H1 (cell line): ENCODE results near the gene TRIOBP. TPM values are rescaled to one million over a fixed set of nuclear protein-coding genes. Genes with fewer than 3 reads are reported as not detected.

Experiments used
- CTCF ChIA-PET: fragments of 300-600 bp; sonication (Branson Sonifier 250); formaldehyde crosslinking; loops from one replicate; lab custom pipeline; 2021; ENCODE audit not compliant: partially characterized antibody; lab: Charles Lee
- POLR2A ChIA-PET: fragments of 300-600 bp; sonication (Branson Sonifier 250); formaldehyde crosslinking; loops from one replicate; lab custom pipeline; 2021; ENCODE audit warnings: inconsistent platforms; ENCODE audit not compliant: partially characterized antibody; lab: Charles Lee
- DNase-seq, 2 experiments: peaks; one replicate each; pipeline versions ENCODE4 v3.0.0 to v3.0.0-alpha.2; 2010 to 2022; ENCODE audit warnings: low spot score in 2 of 2, low read depth in 1 of 2, mixed read lengths in 1 of 2
- FAIRE-seq: peaks from 2 replicates; lab custom pipeline; 2011; peaks lifted over from hg19 to GRCh38; lab: Jason Lieb, UNC
- H2AFZ ChIP-seq: 2 replicates; pipeline ENCODE4 v1.8.1; 2012; ENCODE audit warnings: low read length, inconsistent platforms
- H2AK5ac ChIP-seq: 2 replicates; pipeline ENCODE4 v1.6.1; 2013; ENCODE audit warnings: low read depth, low read length
- H2BK120ac ChIP-seq: replicated peaks from 2 replicates; pipeline ENCODE3; 2013; ENCODE audit warnings: low read depth, low read length, inconsistent platforms
- H2BK12ac ChIP-seq: 2 replicates; pipeline ENCODE4 v1.6.1; 2013; ENCODE audit warnings: low read depth, low read length
- H2BK15ac ChIP-seq: 2 replicates; pipeline ENCODE4 v1.6.1; 2013; ENCODE audit warnings: low read length
- H2BK20ac ChIP-seq: 2 replicates; pipeline ENCODE4 v1.6.1; 2013; ENCODE audit warnings: low read length
- H2BK5ac ChIP-seq: 2 replicates; pipeline ENCODE4 v1.6.1; 2013; ENCODE audit warnings: low read depth, low read length
- H3K14ac ChIP-seq: 2 replicates; pipeline ENCODE4 v1.6.1; 2013; ENCODE audit warnings: inconsistent platforms; ENCODE audit not compliant: insufficient read length
- H3K18ac ChIP-seq: 2 replicates; pipeline ENCODE4 v1.6.1; 2013; ENCODE audit warnings: low read length; ENCODE audit errors: extremely low read depth
- H3K23ac ChIP-seq: 2 replicates; pipeline ENCODE4 v1.6.1; 2013; ENCODE audit warnings: inconsistent platforms; ENCODE audit not compliant: insufficient read length
- H3K23me2 ChIP-seq: 2 replicates; pipeline ENCODE4 v1.6.1; 2013; ENCODE audit warnings: low read depth, low read length
- H3K27ac ChIP-seq: 2 replicates; pipeline ENCODE4 v1.6.1; 2011; ENCODE audit warnings: low read depth, low read length, inconsistent platforms
- H3K27me3 ChIP-seq, 4 experiments: replicated peaks in 1 of 4; 1 replicate in 1 of 4; 2 replicates in 3 of 4; pipeline versions ENCODE4 v1.6.1 to v1.8.1; 2011 to 2013; ENCODE audit warnings: low read length in 3 of 4, mild to moderate bottlenecking in 3 of 4, inconsistent platforms in 2 of 4, mixed read lengths in 2 of 4, moderate library complexity in 1 of 4; ENCODE audit not compliant: control insufficient read depth in 3 of 4, insufficient read depth in 3 of 4; ENCODE audit errors: extremely low read depth in 1 of 4
- H3K36me3 ChIP-seq, 4 experiments: 2 replicates each; pipeline versions ENCODE4 v1.6.1 to v1.8.1; 2011 to 2013; ENCODE audit warnings: mild to moderate bottlenecking in 4 of 4, low read length in 3 of 4, moderate library complexity in 2 of 4, control low read depth in 1 of 4, inconsistent platforms in 1 of 4; ENCODE audit not compliant: insufficient read depth in 4 of 4, control insufficient read depth in 2 of 4
- H3K4ac ChIP-seq: replicated peaks from 2 replicates; pipeline ENCODE3; 2013; ENCODE audit warnings: low read length, low read depth, mixed read lengths, inconsistent platforms; ENCODE audit not compliant: insufficient read length
- H3K4me1 ChIP-seq, 4 experiments: replicated peaks in 1 of 4; 1 replicate in 1 of 4; 2 replicates in 3 of 4; pipeline versions ENCODE4 v1.6.1 to v1.8.1; 2011 to 2013; ENCODE audit warnings: low read length in 3 of 4, inconsistent platforms in 2 of 4, mixed read lengths in 1 of 4; ENCODE audit not compliant: insufficient read depth in 4 of 4, control insufficient read depth in 3 of 4
- H3K4me2 ChIP-seq, 2 experiments: 2 replicates each; pipeline versions ENCODE4 v1.6.1 to v1.8.1; 2011 to 2013; ENCODE audit warnings: low read depth in 2 of 2, low read length in 2 of 2, control low read depth in 1 of 2, inconsistent platforms in 1 of 2, mild to moderate bottlenecking in 1 of 2; ENCODE audit not compliant: insufficient read depth in 1 of 2
- H3K4me3 ChIP-seq, 4 experiments: fragments of 200-600, 300-600 bp in 1 of 4; sonication (generic), shearing (Covaris generic), sonication (Bioruptor Twin) in 1 of 4; 2 replicates each; pipeline versions ENCODE4 v1.5.1 to v1.8.1; 2011 to 2016; ENCODE audit warnings: low read length in 4 of 4, low read depth in 3 of 4, control low read depth in 2 of 4, inconsistent platforms in 2 of 4, mild to moderate bottlenecking in 2 of 4, mixed read lengths in 1 of 4, moderate library complexity in 1 of 4; ENCODE audit not compliant: insufficient read depth in 2 of 4; ENCODE audit errors: extremely low read depth in 1 of 4
- H3K56ac ChIP-seq: replicated peaks from 2 replicates; pipeline ENCODE3; 2013; ENCODE audit warnings: low read depth, mild to moderate bottlenecking, mixed read lengths, low read length, inconsistent platforms; ENCODE audit not compliant: insufficient read length
- H3K79me1 ChIP-seq: 2 replicates; pipeline ENCODE4 v1.6.1; 2013; ENCODE audit warnings: low read depth, low read length, control low read depth
- H3K79me2 ChIP-seq, 2 experiments: 2 replicates each; pipeline versions ENCODE4 v1.6.1 to v1.8.1; 2012 to 2013; ENCODE audit warnings: low read length in 2 of 2, mild to moderate bottlenecking in 2 of 2, inconsistent platforms in 1 of 2; ENCODE audit not compliant: insufficient read depth in 2 of 2, control insufficient read depth in 1 of 2
- H3K9ac ChIP-seq, 4 experiments: replicated peaks in 1 of 4; 1 replicate in 1 of 4; 2 replicates in 3 of 4; pipeline versions ENCODE4 v1.6.1 to v1.8.1; 2011 to 2013; ENCODE audit warnings: low read depth in 3 of 4, low read length in 3 of 4, control low read depth in 2 of 4, mild to moderate bottlenecking in 2 of 4, moderate library complexity in 2 of 4, inconsistent platforms in 1 of 4; ENCODE audit errors: extremely low read depth in 1 of 4
- H3K9me3 ChIP-seq, 2 experiments: 2 replicates each; pipeline versions ENCODE4 v1.6.1 to v1.8.1; 2012 to 2013; ENCODE audit warnings: mild to moderate bottlenecking in 2 of 2, moderate library complexity in 2 of 2, control low read depth in 1 of 2, inconsistent platforms in 1 of 2, low read depth in 1 of 2, low read length in 1 of 2, mixed read lengths in 1 of 2; ENCODE audit not compliant: insufficient read depth in 2 of 2
- H4K20me1 ChIP-seq, 2 experiments: replicated peaks in 1 of 2; 2 replicates each; pipeline versions ENCODE3 to v1.8.1; 2011 to 2013; ENCODE audit warnings: inconsistent platforms in 2 of 2, low read length in 2 of 2, mild to moderate bottlenecking in 1 of 2; ENCODE audit not compliant: insufficient read depth in 2 of 2, control insufficient read depth in 1 of 2
- H4K5ac ChIP-seq: 2 replicates; pipeline ENCODE4 v1.6.1; 2013; ENCODE audit warnings: low read length, low read depth, mixed read lengths, inconsistent platforms; ENCODE audit not compliant: insufficient read length
- H4K8ac ChIP-seq: 2 replicates; pipeline ENCODE4 v1.8.0; 2013; ENCODE audit warnings: mild to moderate bottlenecking, moderate library complexity, low read length, inconsistent platforms; ENCODE audit not compliant: insufficient read depth; ENCODE audit errors: extremely low read depth
- H4K91ac ChIP-seq: replicated peaks from 2 replicates; pipeline ENCODE3; 2013; ENCODE audit warnings: low read length, mixed read lengths, inconsistent platforms; ENCODE audit not compliant: insufficient read length
- CHD1 ChIP-seq: IDR thresholded peaks from 2 replicates; pipeline ENCODE4 v1.6.1; 2012; ENCODE audit warnings: low read depth, low read length, improper control_type of control experiment
- CREB1 ChIP-seq: IDR thresholded peaks from 2 replicates; pipeline ENCODE4 v1.6.1; 2012; ENCODE audit warnings: inconsistent platforms
- FOSL1 ChIP-seq: IDR thresholded peaks from 2 replicates; pipeline ENCODE4 v1.6.1; 2011; ENCODE audit warnings: mild to moderate bottlenecking, low read depth, low read length, moderate library complexity; ENCODE audit not compliant: insufficient read depth
- KDM4A ChIP-seq: IDR thresholded peaks from one replicate; pipeline ENCODE4 v1.7.1; 2012; ENCODE audit warnings: low read depth, mild to moderate bottlenecking, moderate library complexity, low read length, inconsistent platforms; ENCODE audit not compliant: severe bottlenecking
- MAFK ChIP-seq: IDR thresholded peaks from 2 replicates; pipeline ENCODE4 v1.6.1; 2012; ENCODE audit warnings: low read depth, mild to moderate bottlenecking, improper control_type of control experiment, low read length
- POU5F1 ChIP-seq: IDR thresholded peaks from 2 replicates; pipeline ENCODE4 v1.6.1; 2011; ENCODE audit warnings: low read depth, mild to moderate bottlenecking, low read length, moderate library complexity
- RFX5 ChIP-seq: IDR thresholded peaks from 2 replicates; pipeline ENCODE4 v1.6.1; 2011; ENCODE audit warnings: low read depth, low read length, improper control_type of control experiment, borderline replicate concordance
- SIN3A ChIP-seq, 2 experiments: IDR thresholded peaks in 1 of 2; conservative IDR thresholded peaks in 1 of 2; 2 replicates each; pipeline ENCODE4 v1.6.1; 2011 to 2012; ENCODE audit warnings: low read length in 2 of 2, improper control_type of control experiment in 1 of 2, low read depth in 1 of 2, mild to moderate bottlenecking in 1 of 2
- SP1 ChIP-seq: IDR thresholded peaks from 2 replicates; pipeline ENCODE4 v1.6.1; 2011; ENCODE audit warnings: low read depth, low read length
- TAF1 ChIP-seq: IDR thresholded peaks from 2 replicates; pipeline ENCODE4 v1.6.1; 2011; ENCODE audit warnings: mild to moderate bottlenecking, low read depth, low read length
- TBP ChIP-seq: IDR thresholded peaks from 2 replicates; pipeline ENCODE4 v1.6.1; 2011; ENCODE audit warnings: low read depth, low read length, improper control_type of control experiment
- TEAD4 ChIP-seq: IDR thresholded peaks from 2 replicates; pipeline ENCODE4 v1.6.1; 2012; ENCODE audit warnings: low read depth, low read length, inconsistent platforms, mixed read lengths
- YY1 ChIP-seq: IDR thresholded peaks from 2 replicates; pipeline ENCODE4 v1.6.1; 2011; ENCODE audit warnings: low read depth, mild to moderate bottlenecking, low read length
- WGBS, 2 experiments: shearing (Covaris generic) in 1 of 2; methylation state at CpG; one replicate each; pipeline versions ENCODE4 v1.1.6 to v1.1.7; 2013 to 2015; ENCODE audit warnings: low lambda C conversion rate in 2 of 2, mixed read lengths in 2 of 2, inconsistent platforms in 1 of 2, low coverage in 1 of 2, missing lambda C conversion rate in 1 of 2; ENCODE audit not compliant: insufficient replicate concordance in 2 of 2, insufficient coverage in 1 of 2, insufficient read length in 1 of 2; ENCODE audit errors: extremely low coverage in 1 of 2, missing lambda C conversion rate in 1 of 2; 5-methylcytosine and 5-hydroxymethylcytosine counted together
- polyA plus RNA-seq, 7 experiments: library from polyadenylated mRNA; depleted of rRNA in 3 of 7; stranded (reverse) in 5 of 7; unstranded in 2 of 7; fragments of >200 nt in 5 of 7; fragments of 200-250 nt in 2 of 7; gene quantifications; 1 replicate in 5 of 7; 2 replicates in 1 of 7; 4 replicates in 1 of 7; pipeline versions ENCODE4 v1.2.1 to v1.2.3, GENCODE V29; 2011 to 2013; ENCODE audit warnings: missing spikeins in 2 of 7, mixed read lengths in 2 of 7
- total RNA-seq: library from RNA; stranded (reverse); fragmentation: NEBNext Ultra II Directional; extraction: Animal tissue kit (Norgen Biotek cat#: 25700); gene quantifications from 2 replicates; pipeline ENCODE4 v1.2.1, GENCODE V29; 2021
- TF ChIP-seq, protein P1 (sequence below): IDR thresholded peaks from 2 replicates; pipeline ENCODE4 v1.6.1; 2011; ENCODE audit warnings: low read length, improper control_type of control experiment

The TRIOBP gene
- total and polyA plus RNA-seq, 2 of the 8 experiments (the other 6 are each of a cell fraction or from before 2014, with no cell fraction given), result 18.2 to 27.3 TPM

DNA sequence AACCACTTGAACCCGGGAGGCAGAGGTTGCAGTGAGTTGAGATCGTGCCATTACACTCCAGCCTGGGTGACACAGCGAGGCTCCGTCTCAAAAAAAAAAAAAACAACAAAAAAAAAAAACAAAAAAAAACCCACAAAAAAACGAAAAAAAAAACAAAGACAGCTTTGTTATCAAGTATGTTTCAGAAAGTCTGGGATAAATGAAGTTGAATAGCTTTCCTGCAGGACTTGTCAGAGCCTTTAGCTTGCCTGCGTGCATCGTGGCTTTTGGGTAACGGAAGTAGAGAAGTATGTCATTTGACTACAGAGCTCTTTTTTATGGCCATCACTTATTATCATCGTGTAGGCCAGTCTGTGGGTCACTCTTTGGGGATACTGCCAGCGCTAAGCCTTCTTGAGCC, 14.6 kb downstream of the TRIOBP start:
- H4K5ac ChIP-seq, result no peak overlapping the region
- WGBS, 2 experiments, result 94% methylated on average over 8 of the region's 10 CpGs; no CpG with 5 or more reads in 1 of the 2 experiments

More for the DNA sequence above, 14.6 kb downstream of the TRIOBP start:
- Histone ChIP-seq H3K14ac (no peak overlapping the region), H3K56ac (no peak overlapping the region), H3K4me2 (no peak overlapping the region), H2AFZ (no peak overlapping the region), H2AK5ac (no peak overlapping the region), H3K27ac (no peak overlapping the region), H4K91ac (no peak overlapping the region), H2BK5ac (no peak overlapping the region), H3K9me3 (no peaks in the 10 kb centered on the region; a peak in 1 of 4 replicates), H3K79me1 (no peaks in the 10 kb centered on the region), H3K79me2 (no peaks in the 10 kb centered on the region), H2BK120ac (no peak overlapping the region), H3K27me3 (no peaks in the 10 kb centered on the region), H3K23me2 (no peaks in the 10 kb centered on the region), H3K4ac (no peak overlapping the region), H4K8ac (no peak overlapping the region), H3K4me1 (peaks cover 0 to 5% (median 0%) of the 10 kb centered on the region in 4 experiments; a peak in 1 of 7 replicates), H2BK12ac (no peak overlapping the region), H2BK15ac (no peak overlapping the region), H3K9ac (no peak overlapping the region), H3K36me3 (peaks cover 7 to 34% (median 19%) of the 10 kb centered on the region in 4 experiments; a peak in 6 of 8 replicates), H3K4me3 (no peak overlapping the region), H4K20me1 (peaks cover 4 to 6% of the 10 kb centered on the region in 2 experiments), H3K23ac (no peak overlapping the region), H3K18ac (no peak overlapping the region), H2BK20ac (no peak overlapping the region)
- ChIA-PET POLR2A (interaction anchor here (1.0 to 5.3 kb wide), 2 partner anchors 13 to 25 kb away, joined by 4 to 30 read pairs; partner anchors contain the start of gene TRIOBP), CTCF (interaction anchor here (1.2 to 2.1 kb wide), 3 partner anchors 15 to 25 kb away, joined by 3 to 8 read pairs (median 3); partner anchors contain the start of genes NOL12 and TRIOBP)
- TF ChIP-seq POU5F1 (no peak), CHD1 (no peak), YY1 (no peak), TBP (no peak), CREB1 (no peak), RFX5 (no peak), TEAD4 (no peak), FOSL1 (no peak), SP1 (no peak), MAFK (no peak), KDM4A (no peak), SIN3A (conservative IDR thresholded peaks at IDR 0.05 in 1 of 2, IDR thresholded peaks at IDR 0.05 in 1 of 2; ENCODE audit: low read depth in 1 of 2, low read length in 2 of 2) (no peak), TAF1 (no peak)
- TF ChIP-seq, protein P1, sequence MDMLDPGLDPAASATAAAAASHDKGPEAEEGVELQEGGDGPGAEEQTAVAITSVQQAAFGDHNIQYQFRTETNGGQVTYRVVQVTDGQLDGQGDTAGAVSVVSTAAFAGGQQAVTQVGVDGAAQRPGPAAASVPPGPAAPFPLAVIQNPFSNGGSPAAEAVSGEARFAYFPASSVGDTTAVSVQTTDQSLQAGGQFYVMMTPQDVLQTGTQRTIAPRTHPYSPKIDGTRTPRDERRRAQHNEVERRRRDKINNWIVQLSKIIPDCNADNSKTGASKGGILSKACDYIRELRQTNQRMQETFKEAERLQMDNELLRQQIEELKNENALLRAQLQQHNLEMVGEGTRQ, result no peak
- DNase-seq (no peak), FAIRE-seq (no peak)
